ENCODE measurements around the gene CEPT1. TPM values are rescaled to one million over a fixed set of nuclear protein-coding genes. Genes with fewer than 3 reads are reported as not detected.

Gene CEPT1
- total and polyA plus RNA-seq, 2 of the 8 experiments (the other 6 are each of a cell fraction or from before 2014, with no cell fraction given), result 18.5 to 28.6 TPM

DNA sequence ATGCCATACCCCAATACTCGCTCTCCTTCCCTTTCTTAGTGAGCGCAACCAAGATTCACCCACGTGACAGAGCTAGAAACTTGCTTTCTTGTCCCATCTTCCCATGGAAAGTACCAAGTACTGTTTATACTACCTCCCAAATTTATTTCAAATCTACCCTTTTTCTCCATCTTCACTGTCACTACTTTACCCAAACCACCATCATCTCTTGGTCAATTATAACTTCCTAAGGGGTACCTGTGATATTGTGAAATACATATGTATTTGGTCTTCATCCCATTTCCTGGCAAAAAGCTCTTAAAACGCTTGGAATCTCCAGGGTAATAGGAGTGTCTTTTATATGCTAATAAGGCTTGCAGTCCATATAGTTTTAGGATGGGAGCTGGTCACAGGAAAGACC, 8.3 kb upstream of the CEPT1 start (continued):
- no peak for TF ChIP-seq SP1 (IDR thresholded peaks at IDR 0.05; ENCODE audit: low read depth, low read length)
- no peak for TF ChIP-seq FOSL1 (IDR thresholded peaks at IDR 0.05; ENCODE audit: insufficient read depth, low read depth, low read length)
